ENCODE measurements around the gene ABCD4.

ABCD4 gene

DNA sequence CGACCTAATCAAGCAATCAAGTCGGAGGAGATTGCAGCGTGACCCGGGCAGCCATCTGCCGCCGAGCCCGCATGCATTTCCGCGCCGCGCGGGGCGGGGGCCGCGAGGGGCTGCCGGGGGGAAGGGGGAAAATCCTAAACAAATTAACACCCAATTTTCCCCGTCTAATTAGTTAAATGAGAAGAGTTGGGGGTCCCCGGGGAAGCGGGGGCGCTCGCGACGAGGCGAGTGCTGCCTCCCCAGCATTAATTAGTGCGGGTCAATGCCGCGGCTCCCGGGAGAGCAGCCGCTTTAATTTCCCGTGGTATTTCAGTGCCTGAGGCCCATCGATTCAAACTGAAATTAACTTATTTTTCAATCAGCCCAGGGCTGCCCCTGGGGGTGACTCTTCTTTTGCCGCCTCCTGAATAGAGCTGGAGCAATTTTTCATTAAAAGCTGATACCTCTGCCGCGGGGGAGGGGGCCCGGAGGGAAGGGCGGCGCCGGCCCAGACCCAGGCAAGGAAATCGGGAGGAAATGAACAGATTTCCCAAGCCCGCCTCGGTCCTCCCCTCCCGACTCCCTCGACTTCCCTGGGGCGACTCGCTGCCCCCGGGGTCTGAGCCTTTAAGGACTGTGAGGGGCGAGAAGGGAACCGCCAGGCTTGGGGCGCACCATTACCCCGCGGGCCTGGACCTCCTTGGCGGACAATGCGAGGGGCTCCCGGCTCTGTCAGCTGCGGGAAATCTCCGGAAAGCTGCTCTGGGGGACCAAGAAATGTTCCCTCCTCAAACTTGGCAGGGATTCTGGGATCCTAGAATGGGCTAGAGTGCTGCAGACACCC, 44.6 kb downstream of the ABCD4 start:
- H3K27me3 Mint-ChIP-seq, result no peaks in the 10 kb centered on the region
- H3K4me1 Mint-ChIP-seq (ENCODE audit: low read depth), result peaks cover 4% of the 10 kb centered on the region
- H3K36me3 Mint-ChIP-seq, result no peaks in the 10 kb centered on the region
- peak overlapping the region; percentile 88 for H3K4me3 Mint-ChIP-seq
- H3K27ac Mint-ChIP-seq, result no peak overlapping the region
- no peaks in the 10 kb centered on the region for H3K9me3 Mint-ChIP-seq (ENCODE audit: low read depth)

DNA sequence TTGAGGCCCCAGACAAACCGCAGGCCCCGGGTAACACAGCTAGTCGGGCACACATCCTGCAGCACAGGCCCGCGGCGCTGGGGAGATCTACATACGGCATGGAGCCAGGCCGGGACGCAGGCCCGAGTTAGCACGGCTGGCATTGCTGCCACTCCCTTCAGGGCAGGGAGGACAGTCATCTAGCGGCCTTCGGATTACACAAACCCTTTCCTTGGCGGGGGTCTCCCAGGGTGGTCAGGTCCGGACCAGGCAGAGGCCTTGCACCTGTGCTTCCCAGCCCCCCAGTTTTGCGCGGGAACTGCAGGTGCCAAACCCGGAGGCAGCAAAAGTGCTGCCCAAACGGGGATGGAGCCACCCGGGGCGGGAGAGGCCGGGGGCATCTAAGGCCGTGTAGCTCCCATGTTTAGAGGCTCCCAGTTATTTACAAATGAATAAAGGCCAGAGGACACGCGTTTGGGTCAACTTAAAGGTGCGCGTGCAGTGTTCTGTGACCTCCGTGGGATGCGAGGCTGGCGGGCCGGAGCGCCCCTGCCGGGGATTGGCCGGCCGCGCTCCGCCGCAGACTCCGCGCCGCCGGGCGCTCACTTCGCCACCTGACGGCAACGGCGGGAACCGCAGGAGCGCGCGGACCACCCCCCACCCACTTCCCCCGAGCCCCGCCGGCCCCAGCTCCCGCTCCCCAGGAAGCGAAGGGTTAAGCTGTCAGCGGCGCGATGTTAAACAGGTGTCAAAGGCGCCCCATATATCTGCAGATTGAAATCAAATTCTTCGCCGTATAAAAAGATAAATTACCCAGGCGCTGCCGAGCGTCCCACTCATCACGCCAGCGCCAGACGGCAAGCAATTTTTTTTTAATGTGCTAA, 45.4 kb downstream of the ABCD4 start:
- H3K4me1 Mint-ChIP-seq (ENCODE audit: low read depth), result peaks cover 4% of the 10 kb centered on the region

GRCh38 chr14:74255281-74255680, 47.5 kb downstream of the ABCD4 start:
- H3K9me3 Mint-ChIP-seq (ENCODE audit: low read depth), result no peaks in the 10 kb centered on the region
- H3K4me1 Mint-ChIP-seq (ENCODE audit: low read depth), result peaks cover 9% of the 10 kb centered on the region
- no peak overlapping the region for H3K4me3 Mint-ChIP-seq
- H3K27me3 Mint-ChIP-seq, result peaks cover 6% of the 10 kb centered on the region
- H3K27ac Mint-ChIP-seq, result no peak overlapping the region
- peaks cover 4% of the 10 kb centered on the region for H3K36me3 Mint-ChIP-seq

More for the DNA sequence above, 45.4 kb downstream of the ABCD4 start:
- no peaks in the 10 kb centered on the region for H3K27me3 Mint-ChIP-seq
- H3K4me3 Mint-ChIP-seq, result peak overlapping the region; percentile 88
- H3K9me3 Mint-ChIP-seq (ENCODE audit: low read depth), result no peaks in the 10 kb centered on the region
- no peaks in the 10 kb centered on the region for H3K36me3 Mint-ChIP-seq
- H3K27ac Mint-ChIP-seq, result no peak overlapping the region

DNA sequence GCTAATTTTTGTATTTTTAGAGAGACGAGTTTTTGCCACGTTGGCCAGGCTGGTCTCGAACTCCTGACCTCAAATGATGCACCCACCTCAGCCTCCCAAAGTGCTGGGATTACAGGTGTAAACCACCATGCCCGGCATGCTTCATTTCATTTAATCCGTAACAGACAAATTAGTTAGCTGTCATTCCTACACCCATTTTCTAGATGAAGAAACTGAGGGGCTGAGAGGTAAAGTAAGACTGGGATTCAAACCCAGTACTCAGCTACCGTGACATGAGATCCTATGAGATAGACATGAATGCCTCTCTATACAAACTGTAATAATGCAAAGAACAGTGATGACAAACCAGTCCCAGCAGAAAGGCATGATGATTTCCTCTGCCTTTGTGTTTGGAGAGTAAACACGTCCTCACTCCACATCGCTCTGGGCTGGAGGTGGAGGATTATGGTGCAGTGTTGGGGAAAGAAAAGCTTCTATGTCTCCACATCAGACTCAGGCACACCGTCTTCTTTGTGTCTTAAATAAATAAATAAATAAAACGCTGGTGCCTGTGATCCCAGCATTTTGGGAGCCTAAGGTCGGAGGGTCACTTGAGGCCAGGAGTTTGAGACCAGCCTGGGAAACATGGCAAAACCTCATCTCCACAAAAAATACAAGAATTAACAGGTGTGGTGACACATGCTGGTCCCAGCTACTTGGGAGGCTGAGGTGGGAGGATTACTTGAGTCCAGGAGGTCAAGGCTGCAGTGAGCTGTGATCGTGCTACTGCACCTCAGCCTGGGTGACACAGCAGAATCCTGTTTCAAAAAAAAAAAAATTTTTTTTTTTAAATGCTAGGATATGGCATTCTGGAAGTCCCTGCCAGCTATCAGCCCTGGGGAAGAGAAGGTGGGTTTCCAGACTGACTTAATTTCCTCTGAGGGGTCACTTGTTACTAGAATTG, 53.0 kb downstream of the ABCD4 start:
- H3K4me1 Mint-ChIP-seq (ENCODE audit: low read depth), result peaks cover 6% of the 10 kb centered on the region
- peaks cover 20% of the 10 kb centered on the region for H3K27me3 Mint-ChIP-seq
- no peaks in the 10 kb centered on the region for H3K9me3 Mint-ChIP-seq (ENCODE audit: low read depth)
- no peak overlapping the region for H3K27ac Mint-ChIP-seq
- no peak overlapping the region for H3K4me3 Mint-ChIP-seq
- H3K36me3 Mint-ChIP-seq, result peaks cover 4% of the 10 kb centered on the region

DNA sequence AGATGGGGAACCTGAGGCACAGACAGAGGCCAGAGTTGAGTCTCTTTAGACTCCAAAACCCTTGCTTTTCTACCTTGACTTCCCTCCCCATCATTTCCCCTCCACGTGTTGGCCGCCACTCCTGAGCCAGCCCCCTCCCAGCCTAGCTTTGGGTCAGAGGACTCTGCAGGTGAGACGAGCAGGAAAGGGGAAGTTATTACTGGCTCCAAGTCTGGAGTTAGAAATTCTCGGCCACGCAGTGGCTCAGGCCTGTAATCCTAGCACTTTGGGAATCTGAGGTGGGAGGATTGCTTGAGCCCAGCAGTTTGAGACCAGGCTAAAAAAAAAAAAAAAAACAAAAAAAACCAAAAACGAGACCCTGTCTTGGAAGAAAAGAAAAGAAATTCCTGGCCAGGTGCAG, 54.7 kb downstream of the ABCD4 start:
- Mint-ChIP-seq H3K36me3 (peaks cover 4% of the 10 kb centered on the region), H3K4me1 (ENCODE audit: low read depth) (peaks cover 11% of the 10 kb centered on the region), H3K27me3 (peaks cover 34% of the 10 kb centered on the region), H3K27ac (no peak overlapping the region), H3K4me3 (no peak overlapping the region), H3K9me3 (ENCODE audit: low read depth) (no peaks in the 10 kb centered on the region)

DNA sequence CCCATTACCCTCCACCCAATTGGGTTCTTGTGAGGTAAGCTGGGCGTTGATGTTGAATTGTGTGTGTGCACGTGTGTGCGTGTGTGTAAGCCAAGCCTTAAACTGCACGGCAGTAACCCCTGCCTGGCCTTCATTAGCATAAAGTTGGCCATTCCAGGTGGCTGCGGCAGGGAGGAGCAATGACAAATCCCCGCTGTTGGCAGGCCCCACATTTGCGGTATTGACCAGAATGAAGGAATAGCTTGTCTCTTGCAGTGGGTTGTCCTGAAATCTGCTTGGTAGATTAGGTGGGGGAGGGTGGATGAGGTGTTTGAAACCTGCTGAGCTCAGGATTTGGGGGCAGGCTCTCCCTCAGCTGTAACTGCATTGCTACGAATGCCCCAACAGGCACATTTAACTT, 56.2 kb downstream of the ABCD4 start:
- Mint-ChIP-seq H3K36me3 (peaks cover 2% of the 10 kb centered on the region), H3K27me3 (peaks cover 46% of the 10 kb centered on the region), H3K4me1 (ENCODE audit: low read depth) (peaks cover 18% of the 10 kb centered on the region), H3K9me3 (ENCODE audit: low read depth) (no peaks in the 10 kb centered on the region), H3K4me3 (no peak overlapping the region), H3K27ac (no peak overlapping the region)

DNA sequence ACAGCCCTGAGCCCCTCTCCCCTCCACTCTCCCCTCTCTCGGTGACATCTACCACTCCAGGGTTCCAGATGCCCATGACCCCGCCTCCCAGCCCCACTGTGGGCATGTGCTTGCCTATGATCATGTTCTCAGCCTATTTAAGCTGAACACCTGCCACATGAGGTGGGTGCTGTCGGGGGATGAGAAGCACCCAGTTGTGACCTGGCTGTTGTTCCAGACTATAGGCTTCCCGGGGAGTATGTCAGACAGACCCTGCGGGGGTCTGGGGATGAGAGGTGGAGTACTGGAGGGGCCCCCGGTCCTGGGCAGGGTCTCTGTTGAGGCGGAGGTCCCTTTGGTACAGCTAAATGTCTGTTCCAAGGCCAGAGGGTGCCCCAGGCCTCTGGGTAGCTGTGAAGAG, 57.4 kb downstream of the ABCD4 start:
- no peaks in the 10 kb centered on the region for H3K36me3 Mint-ChIP-seq
- peaks cover 21% of the 10 kb centered on the region for H3K4me1 Mint-ChIP-seq (ENCODE audit: low read depth)
- H3K9me3 Mint-ChIP-seq (ENCODE audit: low read depth), result no peaks in the 10 kb centered on the region
- no peak overlapping the region for H3K27ac Mint-ChIP-seq
- H3K27me3 Mint-ChIP-seq, result peaks cover 44% of the 10 kb centered on the region
- no peak overlapping the region for H3K4me3 Mint-ChIP-seq

- Mint-ChIP-seq H3K4me1 (ENCODE audit: low read depth) (peaks cover 22% of the 10 kb centered on the region), H3K4me3 (no peak overlapping the region), H3K36me3 (no peaks in the 10 kb centered on the region), H3K27me3 (peaks cover 44% of the 10 kb centered on the region), H3K9me3 (ENCODE audit: low read depth) (no peaks in the 10 kb centered on the region), H3K27ac (no peak overlapping the region)
These were observed 58.6 kb downstream of the ABCD4 start for GRCh38 chr14:74244115-74244514.

GRCh38 chr14:74243051-74243450, 59.7 kb downstream of the ABCD4 start:
- Mint-ChIP-seq H3K4me1 (ENCODE audit: low read depth) (peaks cover 26% of the 10 kb centered on the region), H3K27ac (no peak overlapping the region), H3K9me3 (ENCODE audit: low read depth) (no peaks in the 10 kb centered on the region), H3K36me3 (no peaks in the 10 kb centered on the region), H3K4me3 (peak overlapping the region; percentile 30), H3K27me3 (peaks cover 51% of the 10 kb centered on the region)

GRCh38 chr14:74242780-74243042, 60.0 kb downstream of the ABCD4 start:
- peaks cover 26% of the 10 kb centered on the region for H3K4me1 Mint-ChIP-seq (ENCODE audit: low read depth)
- no peaks in the 10 kb centered on the region for H3K9me3 Mint-ChIP-seq (ENCODE audit: low read depth)
- H3K36me3 Mint-ChIP-seq, result no peaks in the 10 kb centered on the region
- H3K27ac Mint-ChIP-seq, result no peak overlapping the region
- no peak overlapping the region for H3K4me3 Mint-ChIP-seq
- H3K27me3 Mint-ChIP-seq, result peaks cover 54% of the 10 kb centered on the region

DNA sequence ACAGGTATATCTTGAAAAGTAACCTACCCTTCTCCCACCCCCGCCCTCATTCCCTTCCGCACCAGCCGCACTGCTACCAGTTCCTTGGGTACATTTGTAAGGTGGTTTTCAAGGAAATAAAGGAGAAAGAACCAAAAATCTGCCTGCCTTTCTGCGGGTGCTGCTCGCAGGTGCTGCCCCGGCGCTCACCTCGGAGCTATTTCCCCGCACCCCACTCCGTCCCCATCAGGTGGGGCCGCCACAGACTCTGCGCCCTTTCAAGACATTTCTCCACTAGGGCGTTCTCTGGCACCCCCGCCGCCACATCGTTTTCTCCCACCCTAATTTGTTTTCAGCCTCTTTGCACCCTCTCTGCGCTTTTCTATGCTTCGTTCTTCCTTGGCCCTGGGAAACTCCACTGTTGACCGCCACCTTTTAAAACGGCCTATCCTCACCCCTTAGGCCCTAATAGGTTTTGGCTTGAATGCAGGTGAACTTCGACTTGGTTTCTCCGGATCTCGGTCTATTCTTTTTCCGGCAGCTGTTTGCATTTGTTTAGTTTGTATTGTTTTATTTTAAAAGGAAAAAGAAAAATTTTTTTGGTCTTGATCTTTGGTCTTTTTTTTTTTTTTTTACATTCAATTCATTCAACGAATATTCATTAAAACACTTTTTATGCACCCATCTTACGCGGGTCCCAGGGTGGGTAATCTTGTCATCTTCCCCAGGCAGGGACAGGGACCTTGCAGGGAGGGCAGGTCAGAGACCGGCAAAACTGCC, 60.5 kb downstream of the ABCD4 start:
- peak overlapping the region; percentile 78 for H3K4me3 Mint-ChIP-seq
- H3K27me3 Mint-ChIP-seq, result peaks cover 57% of the 10 kb centered on the region
- H3K9me3 Mint-ChIP-seq (ENCODE audit: low read depth), result no peaks in the 10 kb centered on the region
- H3K36me3 Mint-ChIP-seq, result no peaks in the 10 kb centered on the region
- H3K4me1 Mint-ChIP-seq (ENCODE audit: low read depth), result peaks cover 26% of the 10 kb centered on the region
- H3K27ac Mint-ChIP-seq, result no peak overlapping the region

DNA sequence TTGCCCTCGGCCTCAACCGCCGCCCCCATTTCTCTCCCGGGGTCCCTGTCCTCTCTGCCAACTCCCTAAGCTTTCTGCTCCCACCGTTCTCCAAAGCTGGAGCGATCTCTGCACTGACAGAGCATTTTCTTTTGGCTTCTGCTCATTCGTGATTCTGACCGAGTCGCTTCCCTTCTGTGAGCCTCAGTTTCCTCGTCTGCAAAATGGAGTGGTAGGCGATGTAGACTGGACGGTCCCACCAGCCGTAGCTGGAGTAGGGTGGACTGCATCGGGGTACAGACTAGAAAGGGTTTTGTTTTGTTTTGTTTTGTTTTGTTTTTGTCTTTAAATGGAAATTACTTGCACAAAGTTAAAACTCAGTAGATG, 61.1 kb downstream of the ABCD4 start:
- Mint-ChIP-seq H3K4me1 (ENCODE audit: low read depth) (peaks cover 26% of the 10 kb centered on the region), H3K27me3 (peaks cover 57% of the 10 kb centered on the region), H3K36me3 (no peaks in the 10 kb centered on the region), H3K27ac (no peak overlapping the region), H3K9me3 (ENCODE audit: low read depth) (no peaks in the 10 kb centered on the region), H3K4me3 (peak overlapping the region; percentile 78)

GRCh38 chr14:74240794-74241651, 61.7 kb downstream of the ABCD4 start:
- no peaks in the 10 kb centered on the region for H3K9me3 Mint-ChIP-seq (ENCODE audit: low read depth)
- H3K4me3 Mint-ChIP-seq, result peak overlapping the region; percentile 78
- H3K27ac Mint-ChIP-seq, result no peak overlapping the region
- no peaks in the 10 kb centered on the region for H3K36me3 Mint-ChIP-seq
- H3K27me3 Mint-ChIP-seq, result peaks cover 56% of the 10 kb centered on the region
- H3K4me1 Mint-ChIP-seq (ENCODE audit: low read depth), result peaks cover 26% of the 10 kb centered on the region
